Measurements from ENCODE around the gene MAPKAP1. TPM values are rescaled to one million over a fixed set of nuclear protein-coding genes. Genes with fewer than 3 reads are reported as not detected.
A peak's percentile ranks its signal among the peaks of the same experiment; 100 is the strongest.

MAPKAP1 gene
- total and polyA plus RNA-seq, 9 of the 15 experiments (the other 6 are each of a cell fraction or from before 2014, with no cell fraction given), result 2.6 to 82.1 (median 61.1) TPM

GRCh38 chr9:125409637-125410521 is 297.1 kb downstream of the MAPKAP1 start (continued):
- TF ChIP-seq ZFP91 (CRISPR knock-in tag; IDR thresholded peaks at IDR 0.05), result no peak
- no peak for TF ChIP-seq XRCC3 (IDR thresholded peaks at IDR 0.05)
- TF ChIP-seq ZNF586 (CRISPR knock-in tag; conservative IDR thresholded peaks at IDR 0.05), result no peak
- no peak for TF ChIP-seq TEAD2 (tag; IDR thresholded peaks at IDR 0.05)
- TF ChIP-seq NR2C2 (CRISPR knock-in tag; IDR thresholded peaks at IDR 0.05), result peak; percentile 45; the same call in 1 of the 2 replicates
- no peak for TF ChIP-seq NR2C2 (tag; IDR thresholded peaks at IDR 0.05)
- peak; percentile 82 for TF ChIP-seq MEIS2 (IDR thresholded peaks at IDR 0.05; ENCODE audit: partially characterized antibody)
- no peak for TF ChIP-seq BACH1 (tag; IDR thresholded peaks at IDR 0.05)
- no peak for TF ChIP-seq ETV5 (CRISPR knock-in tag; IDR thresholded peaks at IDR 0.05; ENCODE audit: low read depth)
- TF ChIP-seq CCNT2 (IDR thresholded peaks at IDR 0.05; ENCODE audit: borderline replicate concordance, extremely low read depth, insufficient read length, low read depth, low read length), result no peak
- no peak for TF ChIP-seq ZBTB43 (CRISPR knock-in tag; IDR thresholded peaks at IDR 0.05)
- TF ChIP-seq L3MBTL2 (IDR thresholded peaks at IDR 0.05), result peak; percentile 87
- TF ChIP-seq HNRNPLL (IDR thresholded peaks at IDR 0.05; ENCODE audit: low read depth, low read length, poor library complexity, severe bottlenecking), result no peak
- no peak for TF ChIP-seq FIP1L1 (IDR thresholded peaks at IDR 0.05; ENCODE audit: low read depth, low read length, poor library complexity, severe bottlenecking)
- no peak for TF ChIP-seq ZNF518B (CRISPR knock-in tag; IDR thresholded peaks at IDR 0.05)

Measured in K562 (cell line).